ENCODE measurements around the gene TEX54. TPM values are rescaled to one million over a fixed set of nuclear protein-coding genes. Genes with fewer than 3 reads are reported as not detected.
A peak's percentile ranks its signal among the peaks of the same experiment; 100 is the strongest.
"Not testable (repeated sequence)": the region's sequence is repeated elsewhere in the genome, so short reads cannot be mapped to it uniquely, and the experiment has no call there.

The TEX54 gene
- total RNA-seq, 2 donors from 2014 or later: not detected

GRCh38 chr11:62841361-62842170, 8.9 kb upstream of the TEX54 start:
- ATAC-seq (peak; percentile 66), DNase-seq (peak; percentile 69 to 89)
- intact Hi-C loops (cut with DNase I, micrococcal nuclease): no loop called here

GRCh38 chr11:62840721-62841360, 8.2 kb upstream of the TEX54 start:
- peak; percentile 17 for ATAC-seq
- peak; percentile 69 to 77 for DNase-seq
- intact Hi-C loops (cut with DNase I, micrococcal nuclease): not testable (repeated sequence)

GRCh38 chr11:62839050-62839945, 6.7 kb upstream of the TEX54 start, which contains the start of gene WDR74:
TSS of gene WDR74 (minus strand) at chr11:62839590. CDS start at chr11:62839570, 20 bp downstream.
- ATAC-seq: peak; percentile 74
- intact Hi-C loops (cut with DNase I, micrococcal nuclease): no loop called here
- peak; percentile 93 to 95 for DNase-seq

- ATAC-seq (no peak), DNase-seq (no peak)
- intact Hi-C loops (cut with DNase I, micrococcal nuclease): no loop called here
These were observed 2.7 kb upstream of the TEX54 start for GRCh38 chr11:62835336-62835735.

GRCh38 chr11:62831520-62832335, 913 bp downstream of the TEX54 start, which contains the start of gene STX5:
TSS of gene STX5 (minus strand) at chr11:62832051. CDS start at chr11:62831243, 808 bp downstream.
- ATAC-seq: peak; percentile 95
- DNase-seq: peak; percentile 99 to 100
- intact Hi-C loops (cut with DNase I, micrococcal nuclease): no loop called here

GRCh38 chr11:62830904-62831519, 1.6 kb downstream of the TEX54 start:
- intact Hi-C loops (cut with DNase I, micrococcal nuclease): no loop called here
- ATAC-seq: no peak
- DNase-seq: no peak

GRCh38 chr11:62828130-62828529, 4.5 kb downstream of the TEX54 start:
- ATAC-seq; DNase-seq; intact Hi-C loops (cut with DNase I, micrococcal nuclease): not testable (repeated sequence)

- no peak for DNase-seq
These were observed 9.0 kb downstream of the TEX54 start for GRCh38 chr11:62823677-62824076.

GRCh38 chr11:62817129-62817528, 15.5 kb downstream of the TEX54 start:
- no peak for DNase-seq
- intact Hi-C loops (cut with DNase I, micrococcal nuclease): no loop called here
- ATAC-seq: no peak

More at GRCh38 chr11:62823677-62824076, 9.0 kb downstream of the TEX54 start:
- intact Hi-C loops (cut with DNase I, micrococcal nuclease): no loop called here
- ATAC-seq: no peak

- ATAC-seq: no peak
These were observed 16.1 kb downstream of the TEX54 start for GRCh38 chr11:62816557-62816956.

GRCh38 chr11:62811659-62812058, 21.0 kb downstream of the TEX54 start:
- intact Hi-C loops (cut with DNase I, micrococcal nuclease): no loop called here
- ATAC-seq: no peak
- DNase-seq: no peak

More at GRCh38 chr11:62816557-62816956, 16.1 kb downstream of the TEX54 start:
- intact Hi-C loops (cut with DNase I, micrococcal nuclease): no loop called here
- DNase-seq: no peak

- ATAC-seq (peak; percentile 59), DNase-seq (no peak)
- intact Hi-C loops (cut with DNase I, micrococcal nuclease): no loop called here
These were observed 21.9 kb downstream of the TEX54 start for GRCh38 chr11:62810748-62811147.

- DNase-seq (no peak), ATAC-seq (no peak)
- intact Hi-C loops (cut with DNase I, micrococcal nuclease): no loop called here
These were observed 26.0 kb downstream of the TEX54 start for GRCh38 chr11:62806611-62807121.

GRCh38 chr11:62805961-62806441, 26.6 kb downstream of the TEX54 start:
- DNase-seq (no peak), ATAC-seq (no peak)
- intact Hi-C loops (cut with DNase I, micrococcal nuclease): no loop called here

- DNase-seq (peak; percentile 90 to 97), ATAC-seq (peak; percentile 94)
- intact Hi-C loops (cut with DNase I, micrococcal nuclease): no loop called here
These were observed 27.4 kb downstream of the TEX54 start, which contains the start of gene NXF1 for GRCh38 chr11:62805076-62805892. TSS of gene NXF1 (minus strand) at chr11:62805440. CDS start at chr11:62805356, 84 bp downstream.

GRCh38 chr11:62804310-62805075, 28.1 kb downstream of the TEX54 start:
- ATAC-seq (peak; percentile 21), DNase-seq (no peak)
- intact Hi-C loops (cut with DNase I, micrococcal nuclease): no loop called here
